22Rv1 (cell line): ENCODE data around the gene PTPRJ.

ENCODE experiments used
- CTCF ChIP-seq: fragments of 450-650 bp; IDR thresholded peaks from 2 replicates; pipeline ENCODE4 v1.5.1; 2017; ENCODE audit warnings: mild to moderate bottlenecking
- ZFX ChIP-seq: fragments of 450-650 bp; IDR thresholded peaks from 2 replicates; pipeline ENCODE4 v1.6.1; 2017; ENCODE audit warnings: antibody characterized with exemption, borderline replicate concordance

- TF ChIP-seq CTCF: no peak
- TF ChIP-seq ZFX: no peak
Observed at GRCh38 chr11:48124880-48125279, 144.5 kb downstream of the PTPRJ start.
